Keratinocyte (primary cell): Measurements from ENCODE around the gene THOP1. TPM values are rescaled to one million over a fixed set of nuclear protein-coding genes. Genes with fewer than 3 reads are reported as not detected.

Experiments
- DNase-seq: peaks from one replicate; pipeline ENCODE4 v3.0.0-alpha.2; 2011; ENCODE audit warnings: low read depth, missing footprints, low spot score
- FAIRE-seq: peaks from 2 replicates; lab custom pipeline; 2011; peaks lifted over from hg19 to GRCh38; lab: Jason Lieb, UNC
- H2AFZ ChIP-seq: 2 replicates; pipeline ENCODE4 v1.6.0; 2012; ENCODE audit warnings: low read length, control low read depth, inconsistent platforms; ENCODE audit not compliant: control insufficient read depth
- H3K27ac ChIP-seq: 2 replicates; pipeline ENCODE4 v1.5.1; 2011; ENCODE audit warnings: low read length; ENCODE audit not compliant: control insufficient read depth, insufficient read depth
- H3K27me3 ChIP-seq: 3 replicates; pipeline ENCODE4 v1.6.0; 2011; ENCODE audit warnings: low read length; ENCODE audit not compliant: control insufficient read depth, insufficient read depth; ENCODE audit errors: extremely low read depth
- H3K36me3 ChIP-seq, 2 experiments: 2 replicates in 1 of 2; 3 replicates in 1 of 2; pipeline ENCODE4 v1.5.1; 2011; ENCODE audit warnings: low read length in 2 of 2, mild to moderate bottlenecking in 1 of 2; ENCODE audit not compliant: control insufficient read depth in 2 of 2, insufficient read depth in 2 of 2; ENCODE audit errors: extremely low read depth in 1 of 2
- H3K4me1 ChIP-seq: 3 replicates; pipeline ENCODE4 v1.5.1; 2011; ENCODE audit warnings: low read length; ENCODE audit not compliant: control insufficient read depth, insufficient read depth; ENCODE audit errors: extremely low read depth
- H3K4me2 ChIP-seq: 3 replicates; pipeline ENCODE4 v1.6.0; 2011; ENCODE audit warnings: low read depth, low read length; ENCODE audit not compliant: control insufficient read depth, insufficient read depth; ENCODE audit errors: extremely low read depth
- H3K4me3 ChIP-seq, 3 experiments: fragments of 200-600 bp in 1 of 3; sonication (generic) in 1 of 3; 2 replicates in 2 of 3; 3 replicates in 1 of 3; pipeline ENCODE4 v1.5.1; 2011 to 2016; ENCODE audit warnings: low read length in 3 of 3, mild to moderate bottlenecking in 3 of 3, control low read depth in 2 of 3, inconsistent platforms in 1 of 3, low read depth in 1 of 3, mixed read lengths in 1 of 3, mixed run types in 1 of 3, moderate library complexity in 1 of 3; ENCODE audit not compliant: control insufficient read depth in 2 of 3, insufficient read depth in 2 of 3; ENCODE audit errors: extremely low read depth in 1 of 3
- H3K79me2 ChIP-seq: 2 replicates; pipeline ENCODE4 v1.6.0; 2012; ENCODE audit warnings: low read length; ENCODE audit not compliant: control insufficient read depth, insufficient read depth
- H3K9ac ChIP-seq: 3 replicates; pipeline ENCODE4 v1.6.0; 2011; ENCODE audit warnings: low read length; ENCODE audit not compliant: control insufficient read depth, insufficient read depth; ENCODE audit errors: extremely low read depth
- H3K9me1 ChIP-seq: 3 replicates; pipeline ENCODE4 v1.6.0; 2011; ENCODE audit warnings: low read length; ENCODE audit not compliant: control insufficient read depth, insufficient read depth; ENCODE audit errors: extremely low read depth
- H3K9me3 ChIP-seq: 2 replicates; pipeline ENCODE4 v1.5.1; 2012; ENCODE audit warnings: low read depth, low read length; ENCODE audit not compliant: control insufficient read depth
- H4K20me1 ChIP-seq: 3 replicates; pipeline ENCODE4 v1.6.0; 2011; ENCODE audit warnings: low read length; ENCODE audit not compliant: control insufficient read depth, insufficient read depth; ENCODE audit errors: extremely low read depth
- CTCF ChIP-seq, 3 experiments: IDR thresholded peaks in 1 of 3; conservative IDR thresholded peaks in 1 of 3; optimal IDR thresholded peaks in 1 of 3; 2 replicates in 2 of 3; 3 replicates in 1 of 3; pipeline versions ENCODE3 to v1.5.1; 2011; ENCODE audit warnings: low read length in 3 of 3, mild to moderate bottlenecking in 3 of 3, moderate library complexity in 2 of 3, control low read depth in 1 of 3, inconsistent platforms in 1 of 3; ENCODE audit not compliant: insufficient read depth in 2 of 3; ENCODE audit errors: extremely low read depth in 1 of 3
- EZH2 ChIP-seq: IDR thresholded peaks from one replicate; pipeline ENCODE4 v1.6.1; 2012; ENCODE audit warnings: inconsistent platforms, mild to moderate bottlenecking, low read length, moderate library complexity
- dilution Hi-C: fragments of 300-500 bp; cut with MboI; formaldehyde crosslinking; loops from one replicate; pipeline ENCODE4 v1.7.0; 2020; ENCODE audit warnings: low sequenced_read_pairs; ENCODE audit not compliant: extremely low pct_ligation_motif_present
- polyA plus RNA-seq, 5 experiments: library from polyadenylated mRNA; depleted of rRNA in 3 of 5; stranded (reverse) in 3 of 5; stranded (forward) in 1 of 5; unstranded in 1 of 5; fragments of >200 nt; gene quantifications; 1 replicate in 1 of 5; 2 replicates in 3 of 5; 3 replicates in 1 of 5; pipeline versions ENCODE4 v1.2.1 to v1.2.3, GENCODE V29; 2011 to 2012; ENCODE audit warnings: missing spikeins in 2 of 5, low read depth in 1 of 5, low replicate concordance in 1 of 5

The THOP1 gene
- polyA plus RNA-seq, 1 donor (not counting 4 experiments of a cell fraction or from before 2014, with no cell fraction given): 69.9 TPM

DNA sequence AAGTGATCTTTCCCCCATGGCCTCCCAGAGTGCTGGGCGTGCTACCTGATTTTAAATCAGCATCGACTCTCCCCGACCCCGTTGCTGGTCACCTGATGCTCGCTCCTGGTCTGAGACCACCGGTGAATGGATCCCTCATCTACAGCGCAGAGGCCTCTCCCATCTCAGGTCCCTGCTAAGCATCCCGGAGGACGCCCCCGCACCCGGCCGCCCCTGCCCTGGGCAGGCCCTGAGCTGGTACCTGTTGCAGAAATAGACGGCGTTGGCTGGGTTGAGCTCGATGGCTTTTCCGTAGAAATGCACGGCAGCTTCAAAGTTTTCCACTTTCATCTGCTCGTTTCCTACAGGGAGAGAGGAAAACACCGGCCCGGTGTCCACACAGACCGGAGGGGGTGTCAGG, 20.4 kb upstream of the THOP1 start:
- DNase-seq (no peak), FAIRE-seq (no peak)
- Histone ChIP-seq H3K4me2 (no peak overlapping the region), H3K27me3 (no peaks in the 10 kb centered on the region), H3K9me3 (no peaks in the 10 kb centered on the region), H3K4me1 (no peaks in the 10 kb centered on the region), H3K36me3 (peaks cover 34 to 40% of the 10 kb centered on the region in 2 experiments), H4K20me1 (peaks cover under 1% of the 10 kb centered on the region), H3K79me2 (peaks cover 25% of the 10 kb centered on the region), H3K9me1 (no peaks in the 10 kb centered on the region), H3K9ac (no peak overlapping the region), H3K27ac (no peak overlapping the region), H2AFZ (no peak overlapping the region), H3K4me3 (no peak overlapping the region)
- dilution Hi-C loops: no loop called here
- TF ChIP-seq CTCF (optimal IDR thresholded peaks at IDR 0.05 in 1 of 3, IDR thresholded peaks at IDR 0.05 in 1 of 3, conservative IDR thresholded peaks at IDR 0.05 in 1 of 3; ENCODE audit: extremely low read depth in 1 of 3, insufficient read depth in 2 of 3, low read length in 3 of 3): no peak
- no peak for TF ChIP-seq EZH2

DNA sequence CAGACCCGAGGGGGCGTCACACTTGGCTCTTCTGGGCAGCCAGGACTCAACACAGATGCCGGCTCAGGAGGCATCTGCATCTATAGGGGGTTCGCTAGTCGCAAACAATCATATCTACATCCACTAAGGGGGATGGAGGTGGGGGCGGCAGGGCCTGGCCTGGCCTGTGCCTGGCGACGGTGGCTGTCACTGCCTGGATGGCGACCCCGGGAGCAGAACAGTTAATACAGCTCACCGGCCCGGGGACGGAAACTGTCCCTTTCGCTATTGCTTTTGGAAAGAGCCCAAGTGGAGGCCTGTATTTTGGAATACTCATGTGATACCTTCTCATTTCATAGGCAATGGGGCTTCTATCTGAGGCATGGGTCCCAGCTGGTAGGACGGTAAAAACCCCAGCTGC, 19.9 kb upstream of the THOP1 start:
- H3K36me3 ChIP-seq: peaks cover 34 to 40% of the 10 kb centered on the region in 2 experiments
- DNase-seq: no peak

More for the DNA sequence above, 19.9 kb upstream of the THOP1 start:
- TF ChIP-seq EZH2 (no peak), CTCF (optimal IDR thresholded peaks at IDR 0.05 in 1 of 3, IDR thresholded peaks at IDR 0.05 in 1 of 3, conservative IDR thresholded peaks at IDR 0.05 in 1 of 3; ENCODE audit: extremely low read depth in 1 of 3, insufficient read depth in 2 of 3, low read length in 3 of 3) (no peak)
- peaks cover 3% of the 10 kb centered on the region for H4K20me1 ChIP-seq
- H3K9me3 ChIP-seq: no peaks in the 10 kb centered on the region
- no peak overlapping the region for H3K4me3 ChIP-seq
- no peak overlapping the region for H2AFZ ChIP-seq
- H3K27ac ChIP-seq: no peak overlapping the region
- peaks cover 29% of the 10 kb centered on the region for H3K79me2 ChIP-seq
- no peak for FAIRE-seq
- no peaks in the 10 kb centered on the region for H3K4me1 ChIP-seq
- H3K4me2 ChIP-seq: no peak overlapping the region
- H3K27me3 ChIP-seq: no peaks in the 10 kb centered on the region
- dilution Hi-C loops: no loop called here
- H3K9ac ChIP-seq: no peak overlapping the region
- no peaks in the 10 kb centered on the region for H3K9me1 ChIP-seq
